GM20000 (cell line): ENCODE data around the gene PTGER1.

Source experiments
- DNase-seq: peaks from one replicate; pipeline ENCODE4 v3.0.0; 2012; ENCODE audit warnings: low spot score
- CTCF ChIP-seq: IDR thresholded peaks from 2 replicates; pipeline ENCODE4 v1.5.1; 2012; ENCODE audit warnings: mild to moderate bottlenecking, control low read depth; ENCODE audit errors: extremely low read depth, missing control alignments

Gene PTGER1

GRCh38 chr19:14428882-14429416, 46.2 kb downstream of the PTGER1 start:
- TF ChIP-seq CTCF = no peak
- DNase-seq = no peak

DNA sequence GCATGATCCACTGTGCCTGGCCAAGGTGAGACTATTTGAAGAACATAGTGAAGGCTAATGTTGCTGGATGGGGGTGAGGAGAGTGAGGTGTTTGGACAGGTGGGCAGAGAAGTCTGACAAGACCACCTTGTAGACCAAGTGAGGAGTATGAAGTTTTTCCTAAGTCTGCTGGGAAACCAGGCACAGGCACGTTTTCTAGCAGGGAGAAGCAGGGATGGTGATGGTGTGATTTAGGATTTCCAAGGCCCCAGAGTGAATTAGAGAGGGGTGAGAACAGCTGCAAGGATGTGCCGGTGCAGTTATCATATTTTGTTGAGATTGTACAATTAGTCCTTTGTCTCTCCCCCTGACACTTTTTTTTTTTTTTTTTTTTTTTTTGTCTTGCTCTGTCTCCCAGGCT, 47.7 kb downstream of the PTGER1 start:
- TF ChIP-seq CTCF = no peak
- no peak for DNase-seq

DNA sequence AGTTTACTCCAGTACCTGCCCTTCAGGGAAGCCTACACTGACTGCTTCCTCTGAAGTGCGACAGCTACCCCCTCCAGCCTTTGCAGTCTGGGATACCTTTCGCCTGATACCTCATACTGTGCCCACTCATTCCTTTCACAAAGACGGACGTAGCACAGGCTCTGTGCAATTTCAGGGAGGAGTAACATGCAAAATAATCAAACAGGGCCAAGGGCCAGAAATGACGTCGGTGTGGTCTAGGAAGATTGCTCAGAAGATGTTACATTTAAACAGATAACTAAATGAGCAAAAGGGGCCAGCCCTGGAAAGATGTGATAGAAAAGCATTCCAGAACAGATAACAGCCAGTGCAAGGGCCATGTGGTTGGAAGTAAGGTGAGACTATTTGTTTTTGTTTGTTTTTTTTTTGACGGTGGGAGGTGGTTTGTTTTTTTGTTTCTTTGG, 49.4 kb downstream of the PTGER1 start:
- DNase-seq = no peak
- no peak for TF ChIP-seq CTCF
